Hepatocyte (in vitro differentiated cells): ENCODE data around the gene OXER1. TPM values are rescaled to one million over a fixed set of nuclear protein-coding genes. Genes with fewer than 3 reads are reported as not detected.

Experiments
- DNase-seq: peaks from one replicate; pipeline ENCODE4 v3.0.0-alpha.2; 2016; ENCODE audit warnings: low spot score
- H2AFZ ChIP-seq: fragments of 200-600 bp; sonication (generic); 2 replicates; pipeline ENCODE4 v1.6.0; 2016; ENCODE audit warnings: antibody characterized with exemption, mild to moderate bottlenecking
- H3K27ac ChIP-seq: fragments of 200-600 bp; sonication (generic); 2 replicates; pipeline ENCODE4 v1.5.1; 2016; ENCODE audit warnings: mild to moderate bottlenecking
- H3K27me3 ChIP-seq: fragments of 200-600 bp; sonication (generic); 2 replicates; pipeline ENCODE4 v1.6.1; 2016
- H3K36me3 ChIP-seq: fragments of 200-600 bp; sonication (generic); replicated peaks from 2 replicates; pipeline ENCODE4 v1.5.1; 2016; ENCODE audit warnings: low read depth; ENCODE audit not compliant: insufficient read depth
- H3K4me1 ChIP-seq: fragments of 200-600 bp; sonication (generic); 2 replicates; pipeline ENCODE4 v1.5.1; 2016; ENCODE audit warnings: mild to moderate bottlenecking, moderate library complexity; ENCODE audit not compliant: insufficient read depth
- H3K4me2 ChIP-seq: fragments of 200-600 bp; sonication (generic); 2 replicates; pipeline ENCODE4 v1.6.0; 2016
- H3K4me3 ChIP-seq: fragments of 200-600 bp; sonication (generic); 2 replicates; pipeline ENCODE4 v1.5.1; 2016; ENCODE audit warnings: mild to moderate bottlenecking
- H3K79me2 ChIP-seq: fragments of 200-600 bp; sonication (generic); 2 replicates; pipeline ENCODE4 v1.6.0; 2017; ENCODE audit warnings: mild to moderate bottlenecking
- H3K9me2 ChIP-seq: fragments of 200-600 bp; sonication (generic); replicated peaks from 2 replicates; pipeline ENCODE4 v1.6.0; 2017; ENCODE audit warnings: mild to moderate bottlenecking; ENCODE audit not compliant: insufficient read depth
- H3K9me3 ChIP-seq: fragments of 200-600 bp; sonication (generic); 2 replicates; pipeline ENCODE4 v1.5.1; 2016; ENCODE audit warnings: low read depth, mild to moderate bottlenecking
- H4K20me1 ChIP-seq: fragments of 200-600 bp; sonication (generic); 2 replicates; pipeline ENCODE4 v1.6.0; 2016; ENCODE audit warnings: mild to moderate bottlenecking; ENCODE audit not compliant: insufficient read depth, poor library complexity, severe bottlenecking
- CTCF ChIP-seq: fragments of 200-600 bp; sonication (generic); IDR thresholded peaks from 2 replicates; pipeline ENCODE4 v1.5.1; 2016; ENCODE audit warnings: antibody characterized with exemption, mild to moderate bottlenecking; ENCODE audit not compliant: poor library complexity
- EZH2 ChIP-seq: fragments of 200-600 bp; sonication (generic); IDR thresholded peaks from 2 replicates; pipeline ENCODE4 v1.6.1; 2016; ENCODE audit warnings: antibody characterized with exemption, mild to moderate bottlenecking, borderline replicate concordance
- EZH2phosphoT487 ChIP-seq: fragments of 200-600 bp; sonication (generic); IDR thresholded peaks from one replicate; pipeline ENCODE4 v1.6.1; 2018; ENCODE audit warnings: antibody characterized with exemption, mild to moderate bottlenecking, low read depth, moderate library complexity; ENCODE audit not compliant: unreplicated experiment, severe bottlenecking
- WGBS: methylation state at CpG from one replicate; pipeline ENCODE4 v1.1.6; 2016; ENCODE audit warnings: low lambda C conversion rate; ENCODE audit errors: missing lambda C conversion rate; 5-methylcytosine and 5-hydroxymethylcytosine counted together
- polyA plus RNA-seq: library from polyadenylated mRNA; unstranded; fragments of >200 nt; fragmentation: Nextera tagmentation; extraction: Ambion mirVana; gene quantifications from 2 replicates; pipeline ENCODE4 v1.2.1, GENCODE V29; 2016
- total RNA-seq: library from RNA; depleted of rRNA; stranded (reverse); fragments of >200 nt; gene quantifications from 2 replicates; pipeline ENCODE4 v1.2.3, GENCODE V29; 2014

OXER1 gene
- total and polyA plus RNA-seq, 2 experiments from 2014 or later, result 5.1 to 9.5 TPM

- TF ChIP-seq CTCF (no peak), EZH2phosphoT487 (no peak)
- peaks cover 31% of the 10 kb centered on the region for H3K79me2 ChIP-seq
- DNase-seq, result no peak
- no peak overlapping the region for H2AFZ ChIP-seq
- peak overlapping the region; percentile 82 for H3K4me2 ChIP-seq
- no peak overlapping the region for H3K4me3 ChIP-seq
- H3K27me3 ChIP-seq, result no peaks in the 10 kb centered on the region
- no peaks in the 10 kb centered on the region for H3K9me2 ChIP-seq
- H3K36me3 ChIP-seq, result no peaks in the 10 kb centered on the region
- no peaks in the 10 kb centered on the region for H3K9me3 ChIP-seq
- 77% methylated on average over 3 of the region's 3 CpGs for WGBS
- no peaks in the 10 kb centered on the region for H4K20me1 ChIP-seq
- H3K27ac ChIP-seq, result peak overlapping the region; percentile 72
- H3K4me1 ChIP-seq, result peaks cover 39% of the 10 kb centered on the region
Observed at GRCh38 chr2:42795841-42796301, 31.9 kb upstream of the OXER1 start.

- TF ChIP-seq EZH2 (no peak), EZH2phosphoT487 (no peak), CTCF (no peak)
- no peaks in the 10 kb centered on the region for H4K20me1 ChIP-seq
- peak overlapping the region; percentile 72 for H3K27ac ChIP-seq
- no peaks in the 10 kb centered on the region for H3K36me3 ChIP-seq
- WGBS, result over 99% methylated on average over 6 of the region's 6 CpGs
- no peak overlapping the region for H3K4me3 ChIP-seq
- DNase-seq, result no peak
- H3K27me3 ChIP-seq, result no peaks in the 10 kb centered on the region
- H3K9me2 ChIP-seq, result no peaks in the 10 kb centered on the region
- peak overlapping the region; percentile 82 for H3K4me2 ChIP-seq
- H3K79me2 ChIP-seq, result peaks cover 37% of the 10 kb centered on the region
- no peak overlapping the region for H2AFZ ChIP-seq
- H3K9me3 ChIP-seq, result no peaks in the 10 kb centered on the region
- H3K4me1 ChIP-seq, result peaks cover 39% of the 10 kb centered on the region
Observed at GRCh38 chr2:42795275-42795674, 31.3 kb upstream of the OXER1 start.

GRCh38 chr2:42794271-42795046 is 30.5 kb upstream of the OXER1 start:
- peak; percentile 64 for DNase-seq
- H3K27ac ChIP-seq, result peak overlapping the region; percentile 100
- no peaks in the 10 kb centered on the region for H3K9me2 ChIP-seq
- whole genome bisulfite sequencing, result 51% methylated on average over 8 of the region's 8 CpGs
- peak overlapping the region; percentile 82 for H3K4me2 ChIP-seq
- peaks cover 41% of the 10 kb centered on the region for H3K79me2 ChIP-seq
- no peaks in the 10 kb centered on the region for H3K36me3 ChIP-seq
- H2AFZ ChIP-seq, result no peak overlapping the region
- no peak overlapping the region for H3K4me3 ChIP-seq
- H3K27me3 ChIP-seq, result no peaks in the 10 kb centered on the region
- H3K9me3 ChIP-seq, result no peaks in the 10 kb centered on the region
- peaks cover 39% of the 10 kb centered on the region for H3K4me1 ChIP-seq
- H4K20me1 ChIP-seq, result no peaks in the 10 kb centered on the region
- peak; percentile 47 for TF ChIP-seq CTCF
- no peak for TF ChIP-seq EZH2
